ENCODE measurements around the gene CT45A10.
"Not testable (repeated sequence)": the region's sequence is repeated elsewhere in the genome, so short reads cannot be mapped to it uniquely, and the experiment has no call there.

The CT45A10 gene

GRCh38 chrX:135893294-135893817 is at the start of gene CT45A10, which contains the start of gene SAGE1:
Gene CT45A10 (minus strand): TSS chrX:135893444. CDS start chrX:135885344, 8,100 bp downstream.
Gene SAGE1 (plus strand): TSS chrX:135893716. CDS start chrX:135896243, 2,527 bp downstream.
- no peak within 1 kb of the TSS for H3K4me3 ChIP-seq (ENCODE audit: low read depth in 1 of 2, low read length in 1 of 2)
- H3K27me3 ChIP-seq: no peaks in the 10 kb centered on the region
- no peak for TF ChIP-seq CTCF (IDR thresholded peaks at IDR 0.05)
- no peaks in the 10 kb centered on the region for H3K4me1 ChIP-seq (ENCODE audit: control insufficient read depth in 1 of 2, insufficient read depth in 1 of 2, low read depth in 1 of 2, low read length in 1 of 2)
- H3K9me3 ChIP-seq: no peaks in the 10 kb centered on the region
- no peaks in the 10 kb centered on the region for H3K36me3 ChIP-seq
- no peak within 1 kb of the TSS for H3K27ac ChIP-seq

- TF ChIP-seq CTCF (IDR thresholded peaks at IDR 0.05): peak; percentile 14
- no peaks in the 10 kb centered on the region for H3K4me1 ChIP-seq (ENCODE audit: control insufficient read depth in 1 of 2, insufficient read depth in 1 of 2, low read depth in 1 of 2, low read length in 1 of 2)
- no peak overlapping the region for H3K27ac ChIP-seq
- H3K36me3 ChIP-seq: no peaks in the 10 kb centered on the region
- H3K4me3 ChIP-seq (ENCODE audit: low read depth in 1 of 2, low read length in 1 of 2): no peak overlapping the region
- no peaks in the 10 kb centered on the region for H3K27me3 ChIP-seq
- no peaks in the 10 kb centered on the region for H3K9me3 ChIP-seq
These were observed 38.6 kb upstream of the CT45A10 start for GRCh38 chrX:135931644-135932487.

- Histone ChIP-seq H3K27me3 (no peaks in the 10 kb centered on the region), H3K4me1 (ENCODE audit: control insufficient read depth in 1 of 2, insufficient read depth in 1 of 2, low read depth in 1 of 2, low read length in 1 of 2) (no peaks in the 10 kb centered on the region), H3K36me3 (no peaks in the 10 kb centered on the region), H3K9me3 (no peaks in the 10 kb centered on the region), H3K27ac (no peak overlapping the region), H3K4me3 (ENCODE audit: low read depth in 1 of 2, low read length in 1 of 2) (no peak overlapping the region)
- no peak for TF ChIP-seq CTCF (IDR thresholded peaks at IDR 0.05)
These were observed 34.7 kb upstream of the CT45A10 start for GRCh38 chrX:135927897-135928296.

GRCh38 chrX:135923353-135923752 is 30.1 kb upstream of the CT45A10 start:
- Histone ChIP-seq H3K4me3 (ENCODE audit: low read depth in 1 of 2, low read length in 1 of 2) (no peak overlapping the region), H3K4me1 (ENCODE audit: control insufficient read depth in 1 of 2, insufficient read depth in 1 of 2, low read depth in 1 of 2, low read length in 1 of 2) (no peaks in the 10 kb centered on the region), H3K36me3 (no peaks in the 10 kb centered on the region), H3K27ac (no peak overlapping the region), H3K27me3 (no peaks in the 10 kb centered on the region), H3K9me3 (no peaks in the 10 kb centered on the region)
- TF ChIP-seq CTCF (IDR thresholded peaks at IDR 0.05): no peak

GRCh38 chrX:135920516-135920915 is 27.3 kb upstream of the CT45A10 start:
- not testable (repeated sequence) for H3K27me3 ChIP-seq; H3K9me3 ChIP-seq; H3K4me3 ChIP-seq (ENCODE audit: low read depth in 1 of 2, low read length in 1 of 2); H3K27ac ChIP-seq; H3K4me1 ChIP-seq (ENCODE audit: control insufficient read depth in 1 of 2, insufficient read depth in 1 of 2, low read depth in 1 of 2, low read length in 1 of 2); H3K36me3 ChIP-seq

GRCh38 chrX:135914404-135914803 is 21.2 kb upstream of the CT45A10 start:
- TF ChIP-seq CTCF (IDR thresholded peaks at IDR 0.05): no peak

More at GRCh38 chrX:135914404-135914803, 21.2 kb upstream of the CT45A10 start:
- Histone ChIP-seq H3K9me3 (no peaks in the 10 kb centered on the region), H3K4me3 (ENCODE audit: low read depth in 1 of 2, low read length in 1 of 2) (no peak overlapping the region), H3K4me1 (ENCODE audit: control insufficient read depth in 1 of 2, insufficient read depth in 1 of 2, low read depth in 1 of 2, low read length in 1 of 2) (no peaks in the 10 kb centered on the region), H3K27ac (no peak overlapping the region), H3K36me3 (no peaks in the 10 kb centered on the region), H3K27me3 (no peaks in the 10 kb centered on the region)
